Measurements from ENCODE around the gene FAM24B.

DNA sequence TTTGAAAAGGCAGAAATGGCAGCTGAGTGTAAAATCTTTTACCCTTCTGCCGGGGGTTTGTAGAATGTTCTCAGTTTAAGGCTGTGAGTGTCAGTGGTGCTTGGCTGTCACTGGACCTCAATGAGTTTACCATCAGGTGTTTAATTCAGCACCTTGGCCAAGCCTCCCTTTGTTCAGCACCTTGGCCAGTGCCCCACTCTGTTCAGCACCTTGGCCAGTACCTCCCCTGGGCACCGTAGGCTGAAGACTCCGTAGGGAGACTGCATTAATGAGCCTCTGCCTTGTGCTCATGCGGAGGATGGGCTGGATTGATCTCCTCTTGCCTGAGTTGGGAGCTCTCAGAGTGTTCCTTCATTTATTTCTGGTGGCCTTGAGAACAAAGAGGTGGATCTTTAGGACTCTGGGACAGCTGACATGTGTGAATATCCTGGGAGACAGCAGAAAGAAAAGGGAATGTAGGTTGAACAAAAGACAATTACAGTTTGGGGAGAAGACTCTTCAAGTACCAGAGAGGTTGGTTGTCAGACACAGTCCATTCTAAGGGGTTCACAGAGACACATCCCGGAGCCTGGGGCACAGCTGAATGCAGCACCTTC, 32.6 kb upstream of the FAM24B start:
- TF ChIP-seq, protein P1, sequence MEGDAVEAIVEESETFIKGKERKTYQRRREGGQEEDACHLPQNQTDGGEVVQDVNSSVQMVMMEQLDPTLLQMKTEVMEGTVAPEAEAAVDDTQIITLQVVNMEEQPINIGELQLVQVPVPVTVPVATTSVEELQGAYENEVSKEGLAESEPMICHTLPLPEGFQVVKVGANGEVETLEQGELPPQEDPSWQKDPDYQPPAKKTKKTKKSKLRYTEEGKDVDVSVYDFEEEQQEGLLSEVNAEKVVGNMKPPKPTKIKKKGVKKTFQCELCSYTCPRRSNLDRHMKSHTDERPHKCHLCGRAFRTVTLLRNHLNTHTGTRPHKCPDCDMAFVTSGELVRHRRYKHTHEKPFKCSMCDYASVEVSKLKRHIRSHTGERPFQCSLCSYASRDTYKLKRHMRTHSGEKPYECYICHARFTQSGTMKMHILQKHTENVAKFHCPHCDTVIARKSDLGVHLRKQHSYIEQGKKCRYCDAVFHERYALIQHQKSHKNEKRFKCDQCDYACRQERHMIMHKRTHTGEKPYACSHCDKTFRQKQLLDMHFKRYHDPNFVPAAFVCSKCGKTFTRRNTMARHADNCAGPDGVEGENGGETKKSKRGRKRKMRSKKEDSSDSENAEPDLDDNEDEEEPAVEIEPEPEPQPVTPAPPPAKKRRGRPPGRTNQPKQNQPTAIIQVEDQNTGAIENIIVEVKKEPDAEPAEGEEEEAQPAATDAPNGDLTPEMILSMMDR (IDR thresholded peaks at IDR 0.05; ENCODE audit: low read depth, low read length) = no peak
- TF ChIP-seq EZH2phosphoT487 (IDR thresholded peaks at IDR 0.05; ENCODE audit: low read depth) = no peak
